ENCODE results near the gene PLEKHA4. TPM values are rescaled to one million over a fixed set of nuclear protein-coding genes. Genes with fewer than 3 reads are reported as not detected.
A peak's percentile ranks its signal among the peaks of the same experiment; 100 is the strongest.
"Not testable (repeated sequence)": the region's sequence is repeated elsewhere in the genome, so short reads cannot be mapped to it uniquely, and the experiment has no call there.

PLEKHA4 gene, protein sequence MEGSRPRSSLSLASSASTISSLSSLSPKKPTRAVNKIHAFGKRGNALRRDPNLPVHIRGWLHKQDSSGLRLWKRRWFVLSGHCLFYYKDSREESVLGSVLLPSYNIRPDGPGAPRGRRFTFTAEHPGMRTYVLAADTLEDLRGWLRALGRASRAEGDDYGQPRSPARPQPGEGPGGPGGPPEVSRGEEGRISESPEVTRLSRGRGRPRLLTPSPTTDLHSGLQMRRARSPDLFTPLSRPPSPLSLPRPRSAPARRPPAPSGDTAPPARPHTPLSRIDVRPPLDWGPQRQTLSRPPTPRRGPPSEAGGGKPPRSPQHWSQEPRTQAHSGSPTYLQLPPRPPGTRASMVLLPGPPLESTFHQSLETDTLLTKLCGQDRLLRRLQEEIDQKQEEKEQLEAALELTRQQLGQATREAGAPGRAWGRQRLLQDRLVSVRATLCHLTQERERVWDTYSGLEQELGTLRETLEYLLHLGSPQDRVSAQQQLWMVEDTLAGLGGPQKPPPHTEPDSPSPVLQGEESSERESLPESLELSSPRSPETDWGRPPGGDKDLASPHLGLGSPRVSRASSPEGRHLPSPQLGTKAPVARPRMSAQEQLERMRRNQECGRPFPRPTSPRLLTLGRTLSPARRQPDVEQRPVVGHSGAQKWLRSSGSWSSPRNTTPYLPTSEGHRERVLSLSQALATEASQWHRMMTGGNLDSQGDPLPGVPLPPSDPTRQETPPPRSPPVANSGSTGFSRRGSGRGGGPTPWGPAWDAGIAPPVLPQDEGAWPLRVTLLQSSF
- 7.5 TPM for polyA plus RNA-seq (2013, experiment 1 of 2; ENCODE audit: insufficient read length)
- 9.0 TPM for polyA plus RNA-seq (2013, experiment 2 of 2; ENCODE audit: insufficient read length)

DNA sequence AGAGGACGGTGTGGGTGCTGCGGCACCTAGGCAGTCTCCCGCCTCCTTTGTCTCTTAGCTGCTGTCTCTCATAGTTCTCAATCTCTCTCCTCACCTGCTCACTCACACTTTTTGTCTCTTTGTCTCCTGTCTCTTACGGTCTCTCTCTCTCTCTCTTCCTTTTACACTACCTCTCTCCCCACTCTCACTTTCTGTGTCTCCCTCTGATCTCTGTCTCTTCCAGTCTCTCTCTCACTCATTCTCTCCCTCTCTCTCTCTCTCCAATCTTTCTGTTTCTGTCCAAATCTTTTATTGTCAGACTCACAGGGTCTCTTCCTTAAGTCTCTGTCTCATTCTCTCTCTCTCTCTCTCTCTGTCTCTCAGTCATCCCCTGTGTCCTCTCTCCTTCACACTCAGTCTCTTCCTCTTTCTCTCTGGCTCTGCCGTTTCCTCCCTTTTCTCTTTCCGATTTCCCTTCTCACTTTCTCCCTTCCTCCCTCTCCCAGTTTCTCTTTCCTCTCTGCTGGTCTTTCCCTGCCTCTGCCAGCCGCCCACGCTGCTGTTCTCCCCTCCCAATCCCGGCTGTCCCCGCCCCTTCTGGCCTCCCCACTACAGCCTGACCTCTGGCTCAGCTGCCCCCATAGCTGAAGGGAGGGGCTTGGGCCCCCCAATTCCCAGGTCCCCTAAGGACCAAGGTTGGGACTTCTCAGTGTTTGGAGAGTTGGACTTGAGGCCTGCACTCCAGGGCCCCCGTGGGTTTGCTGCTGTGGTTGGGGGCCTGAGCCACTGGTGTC is at the start of gene PLEKHA4:
Gene PLEKHA4, minus strand, starts transcription at position 504 of the 773 bp plus-strand sequence. CDS start 997 bp downstream, outside the sequence.
- peak; percentile 51 for DNase-seq

DNA sequence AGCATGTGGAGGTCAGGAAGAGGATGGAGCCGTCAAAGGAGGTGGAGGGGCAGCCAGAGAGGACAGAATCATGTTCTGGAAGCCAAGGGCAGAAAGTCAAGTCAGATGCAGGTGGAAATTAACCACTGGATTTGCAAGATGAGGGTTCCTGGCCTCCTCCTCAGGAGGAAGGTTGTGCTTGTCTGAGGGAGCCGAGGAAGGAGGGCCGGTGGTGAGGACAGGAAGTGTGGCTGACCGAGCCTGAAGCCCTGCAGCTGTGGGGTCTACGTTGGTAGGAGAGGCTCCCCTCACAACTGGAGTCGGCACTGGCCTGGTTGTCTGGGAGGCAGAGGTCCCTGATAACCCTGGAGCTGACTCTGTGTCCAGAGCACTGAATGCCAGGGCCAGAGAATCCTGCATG is 49.7 kb upstream of the PLEKHA4 start:
- no peak for DNase-seq

DNA sequence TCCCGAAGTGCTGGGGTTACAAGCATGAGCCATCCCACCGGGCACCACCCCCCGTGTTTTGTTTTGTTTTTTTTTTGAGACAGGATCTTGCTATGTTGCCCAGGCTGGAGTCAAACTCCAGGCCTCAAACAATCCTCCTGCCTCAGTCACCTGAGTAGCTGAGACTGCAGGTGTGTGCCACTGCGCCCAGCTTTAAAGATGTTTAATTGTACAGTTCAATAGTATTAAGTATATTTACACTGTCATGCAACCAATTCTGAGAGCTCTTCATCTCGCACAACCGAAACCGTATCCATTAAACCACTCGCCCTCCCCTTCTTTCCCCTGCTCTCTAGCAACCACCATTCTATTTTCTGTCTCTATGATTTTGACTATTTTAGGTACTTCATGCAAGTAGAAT is 47.3 kb upstream of the PLEKHA4 start:
- no peak for DNase-seq

DNA sequence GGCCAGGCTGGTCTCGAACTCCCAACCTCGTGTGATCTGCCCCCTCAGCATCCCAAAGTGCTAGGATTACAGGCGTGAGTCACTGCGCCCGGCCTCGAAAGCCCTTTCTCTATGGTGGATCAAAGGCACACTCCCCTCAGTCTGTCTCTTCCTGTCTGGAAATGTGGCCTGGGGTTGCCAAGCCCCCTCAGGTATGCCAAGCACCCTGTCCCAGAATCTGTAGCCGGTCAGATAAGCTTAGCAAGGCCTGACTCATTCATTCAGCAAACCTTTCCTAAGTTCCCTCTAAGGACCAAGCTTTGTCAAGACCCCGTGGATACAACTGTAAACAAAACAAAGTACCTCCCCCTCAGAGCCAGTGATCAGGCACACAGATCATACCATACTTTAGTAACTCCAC is 45.8 kb upstream of the PLEKHA4 start:
- no peak for DNase-seq

DNA sequence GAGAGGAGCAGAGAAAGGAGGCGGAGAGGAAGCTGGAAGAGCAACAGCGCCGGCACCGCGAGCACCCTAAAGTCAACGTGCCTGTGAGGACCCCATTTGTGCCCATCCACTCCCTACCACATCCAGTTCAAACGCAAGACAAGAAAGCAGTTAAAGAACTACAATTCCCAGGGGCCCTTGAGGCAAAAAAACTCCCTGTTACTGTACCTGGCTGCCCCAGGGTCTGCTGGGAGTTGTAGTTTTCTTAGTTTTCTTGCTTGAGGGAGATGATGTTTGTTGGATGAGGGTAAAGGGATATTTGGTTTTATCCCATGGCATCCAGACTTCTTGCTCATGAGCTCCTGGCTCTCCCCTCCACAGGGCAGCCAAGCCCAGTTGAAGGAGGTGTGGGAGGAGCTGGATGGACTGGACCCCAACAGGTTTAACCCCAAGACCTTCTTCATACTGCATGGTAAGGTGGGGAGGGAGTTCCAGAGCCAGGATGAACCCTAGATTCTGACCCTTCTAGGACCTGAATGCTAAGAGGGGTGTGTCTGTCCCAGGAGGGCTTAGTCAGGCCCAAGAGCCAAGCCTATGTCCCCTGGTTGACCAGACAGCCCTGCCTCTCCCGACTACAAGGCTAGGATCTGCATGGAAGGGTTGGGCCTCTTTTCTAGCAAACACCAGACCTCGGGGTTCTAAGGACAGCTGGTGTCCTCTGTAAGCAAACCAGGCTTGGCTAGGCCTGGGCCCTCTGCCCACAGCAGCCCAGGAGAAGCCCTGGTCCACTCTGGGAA is 44.9 kb upstream of the PLEKHA4 start:
- DNase-seq = peak; percentile 16

DNA sequence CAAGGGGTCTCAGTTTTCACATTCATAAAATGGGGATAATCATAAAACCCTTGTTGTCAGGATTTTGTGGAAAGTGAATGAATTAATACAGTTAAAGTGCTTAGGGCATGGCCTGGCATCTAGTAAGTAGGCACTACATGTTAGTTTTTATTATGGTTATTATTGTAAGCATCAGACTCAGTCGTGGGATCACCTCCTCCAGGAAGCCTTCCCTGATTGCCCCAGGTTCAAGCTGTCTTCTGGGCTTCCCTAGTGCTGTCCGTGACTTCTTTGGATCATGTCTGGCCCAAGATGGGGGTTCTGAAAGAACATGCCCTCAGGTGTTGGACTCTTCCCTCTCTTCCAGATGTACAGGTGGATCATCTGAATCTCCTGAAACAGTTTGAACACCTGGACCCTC is 42.4 kb upstream of the PLEKHA4 start:
- no peak for DNase-seq

DNA sequence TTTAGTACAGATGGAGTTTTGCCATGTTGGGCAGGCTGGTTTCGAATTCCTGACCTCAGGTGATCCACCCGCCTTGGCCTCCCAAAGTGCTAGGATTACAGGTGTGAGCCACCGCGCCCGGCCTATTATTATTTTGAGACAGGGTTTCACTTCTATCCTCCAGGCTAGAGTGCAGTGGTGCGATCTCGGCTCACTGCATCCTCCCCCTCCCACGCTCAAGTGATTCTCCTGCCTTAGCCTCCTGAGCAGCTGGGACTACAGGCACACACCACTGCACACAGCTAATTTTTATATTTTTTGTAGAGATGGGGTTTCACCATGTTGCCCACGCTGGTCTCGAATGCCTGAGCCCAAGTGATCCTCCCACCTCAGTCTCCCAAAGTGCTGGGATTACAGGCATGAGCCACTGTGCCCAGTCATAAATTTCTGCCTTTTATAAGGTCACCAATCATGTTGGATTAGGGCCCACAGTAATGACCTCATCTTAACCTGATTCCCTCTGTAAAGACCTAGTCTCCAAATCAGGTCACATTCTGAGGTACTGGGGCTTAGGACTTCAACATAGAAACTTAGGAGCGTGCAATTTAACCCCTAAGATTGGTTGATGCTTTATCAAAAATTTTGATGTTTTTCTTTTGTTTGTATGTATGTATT is 41.1 kb upstream of the PLEKHA4 start:
- not testable (repeated sequence) for DNase-seq

DNA sequence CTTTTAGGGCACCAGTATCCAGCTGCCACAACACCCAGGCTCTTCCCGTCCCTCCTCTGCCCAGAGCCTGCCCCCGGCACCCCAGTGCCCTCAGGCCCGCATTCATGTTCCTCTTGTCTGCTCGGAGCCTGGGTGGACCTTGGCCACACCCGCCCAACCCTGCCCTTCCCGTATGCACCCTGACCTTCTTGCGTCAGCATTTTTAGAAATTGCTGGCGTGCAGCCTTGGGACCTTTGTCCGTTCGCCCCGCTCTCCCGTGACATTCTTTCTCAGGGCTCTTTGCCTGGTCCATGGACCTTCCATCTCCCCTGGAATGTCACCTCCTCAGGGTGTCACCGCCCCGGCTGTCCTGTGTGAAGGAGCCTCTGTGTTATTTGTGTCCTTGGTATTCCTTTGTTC is 39.3 kb upstream of the PLEKHA4 start:
- no peak for DNase-seq

DNA sequence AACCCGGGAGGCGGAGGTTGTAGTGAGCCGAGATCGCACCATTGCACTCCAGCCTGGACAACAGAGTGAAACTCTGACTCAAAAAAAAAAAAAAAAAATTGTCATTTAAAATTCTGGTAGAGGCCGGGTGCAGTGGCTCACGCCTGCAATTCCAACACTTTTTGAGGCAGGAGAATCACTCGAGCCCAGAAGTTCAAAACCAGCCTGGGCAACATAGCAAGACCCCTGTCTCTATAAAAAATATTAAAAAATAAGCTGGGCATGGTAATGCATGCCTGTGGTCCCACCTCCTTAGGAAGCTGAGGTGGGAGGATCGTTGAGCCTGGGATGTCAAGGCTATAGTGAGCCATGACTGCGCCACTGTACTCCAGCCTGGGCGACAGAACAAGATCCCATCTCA is 37.9 kb upstream of the PLEKHA4 start:
- DNase-seq = no peak

DNA sequence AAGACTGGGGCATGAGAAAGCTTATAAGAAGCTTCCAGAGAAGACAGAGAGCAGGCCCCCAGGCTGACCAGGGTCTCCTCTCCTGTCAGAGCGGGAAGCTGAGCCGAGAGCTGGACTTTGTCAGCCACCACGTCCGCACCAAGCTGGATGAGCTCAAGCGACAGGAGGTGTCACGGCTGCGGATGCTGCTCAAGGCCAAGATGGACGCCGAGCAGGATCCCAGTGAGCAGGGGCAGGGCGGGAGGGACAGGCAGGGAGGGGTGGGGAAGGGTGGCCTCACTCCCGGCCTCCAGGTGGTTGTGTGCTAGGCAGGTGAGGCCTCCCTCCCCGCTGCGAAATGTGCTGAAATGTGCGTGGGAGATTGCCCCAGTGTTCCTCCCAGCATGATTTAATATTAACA is 37.2 kb upstream of the PLEKHA4 start:
- no peak for DNase-seq

DNA sequence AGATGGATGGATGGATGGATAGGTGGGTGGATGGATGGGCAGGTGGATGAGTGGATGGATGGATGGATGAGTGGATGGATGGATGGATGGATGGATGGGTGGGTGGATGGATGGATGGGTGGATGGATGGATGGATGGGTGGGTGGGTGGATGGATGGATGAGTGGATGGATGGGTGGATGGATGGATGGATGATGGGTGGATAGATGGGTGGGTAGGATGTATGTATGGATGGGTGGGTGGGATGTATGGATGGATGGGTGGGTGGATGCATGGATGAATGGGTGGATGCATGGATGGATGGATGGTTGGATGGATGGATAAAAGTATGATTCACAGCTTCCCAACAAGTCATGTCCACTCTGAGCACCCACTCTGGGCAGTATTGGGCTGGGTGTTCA is 35.4 kb upstream of the PLEKHA4 start:
- DNase-seq = not testable (repeated sequence)

DNA sequence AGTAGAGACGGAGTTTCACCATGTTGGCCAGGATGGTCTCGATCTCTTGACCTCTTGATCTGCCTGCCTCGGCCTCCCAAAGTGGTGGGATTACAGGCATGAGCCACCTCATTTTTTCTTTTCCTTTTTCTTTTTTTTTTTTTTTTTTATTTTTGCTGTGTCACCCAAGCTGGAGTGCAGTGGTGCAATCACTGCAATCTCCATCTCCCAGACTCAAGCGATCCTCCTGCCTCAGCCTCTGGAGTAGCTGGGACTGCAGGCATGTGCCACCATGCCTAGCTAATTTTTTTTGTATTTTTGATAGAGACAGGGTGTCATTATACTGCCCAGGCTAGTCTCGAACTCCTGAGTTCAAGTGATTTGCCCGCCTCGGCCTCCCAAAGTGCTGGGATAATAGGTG is 33.9 kb upstream of the PLEKHA4 start:
- not testable (repeated sequence) for DNase-seq

DNA sequence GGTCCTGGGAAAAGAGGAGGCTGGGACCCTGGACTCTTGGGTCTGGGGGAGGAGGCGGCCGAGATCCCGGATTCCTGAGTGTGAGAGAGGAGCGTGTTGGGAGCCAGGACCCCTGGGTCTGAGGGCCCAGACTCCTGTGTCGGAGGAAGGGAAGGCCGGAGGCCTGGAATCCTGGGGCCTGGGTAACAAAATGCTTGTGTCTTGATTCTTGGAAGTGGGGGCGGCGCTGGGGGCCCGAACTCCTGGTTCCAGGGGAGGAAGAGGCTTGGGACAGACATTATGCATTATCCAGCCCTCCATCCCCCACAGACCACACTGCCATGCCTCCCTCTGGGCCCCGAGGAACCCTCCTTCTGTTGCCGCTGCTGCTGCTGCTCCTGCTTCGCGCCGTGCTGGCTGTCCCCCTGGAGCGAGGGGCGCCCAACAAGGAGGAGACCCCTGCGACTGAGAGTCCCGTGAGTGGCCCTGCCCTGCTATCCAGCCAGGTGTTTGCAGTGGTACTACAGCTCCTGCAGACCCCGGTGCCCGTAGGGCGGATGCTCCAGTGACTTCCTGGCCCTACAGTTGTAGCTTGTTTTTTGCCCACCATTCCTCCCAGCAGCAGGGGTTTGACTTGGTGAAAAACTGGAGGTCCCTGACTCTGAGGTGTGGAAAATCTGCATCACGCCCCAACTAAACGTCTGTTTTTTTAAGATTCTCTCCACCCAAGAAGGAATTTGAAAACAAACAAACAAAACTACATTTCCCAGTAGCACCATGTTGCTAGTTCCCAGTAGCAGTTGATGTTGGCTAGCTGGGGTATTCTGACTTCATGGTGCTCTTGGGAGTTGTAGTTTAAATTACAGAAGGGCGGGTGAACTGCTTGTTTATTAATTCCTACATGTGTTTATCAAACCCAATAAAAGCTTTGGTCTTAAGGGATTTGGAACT is 32.3 kb upstream of the PLEKHA4 start:
- peak; percentile 34 for DNase-seq

DNA sequence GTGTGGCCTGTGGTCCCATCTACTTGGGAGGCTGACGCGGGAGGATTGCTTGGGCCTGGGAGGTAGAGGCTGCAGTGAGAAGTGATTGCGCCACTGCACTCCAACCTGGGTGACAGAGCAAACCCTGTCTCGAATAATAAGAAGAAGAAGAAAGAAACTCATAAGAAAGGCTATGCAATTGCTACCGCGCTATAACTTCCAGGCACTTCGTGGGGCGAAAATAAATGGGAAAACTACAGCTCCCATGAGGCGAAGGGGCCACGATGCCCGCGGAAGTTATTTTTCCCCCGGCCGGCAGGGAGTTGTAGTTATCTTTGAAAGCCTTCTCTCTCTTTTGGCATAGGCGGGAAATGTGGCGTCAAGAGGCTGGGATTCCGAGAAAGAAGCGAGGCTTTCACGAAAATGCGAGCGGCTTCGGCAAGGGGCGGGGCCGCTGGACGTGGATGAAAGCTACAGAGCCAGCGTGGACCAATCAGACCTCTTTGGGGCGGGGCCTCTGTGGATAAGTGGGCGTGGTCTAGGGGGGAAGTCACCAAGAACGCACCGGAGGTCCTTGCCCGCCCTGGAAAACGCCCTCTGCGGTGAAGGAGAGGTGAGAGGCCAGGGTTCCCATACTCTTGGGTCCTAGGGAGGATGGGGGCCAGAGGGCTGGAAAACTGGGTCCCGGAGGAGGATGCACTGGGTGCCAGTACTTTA is 31.5 kb upstream of the PLEKHA4 start, which contains the start of gene NUCB1:
Gene NUCB1, plus strand, starts transcription at position 532 of the 696 bp plus-strand sequence. CDS start 485 bp downstream, outside the sequence.
- peak; percentile 99 for DNase-seq

DNA sequence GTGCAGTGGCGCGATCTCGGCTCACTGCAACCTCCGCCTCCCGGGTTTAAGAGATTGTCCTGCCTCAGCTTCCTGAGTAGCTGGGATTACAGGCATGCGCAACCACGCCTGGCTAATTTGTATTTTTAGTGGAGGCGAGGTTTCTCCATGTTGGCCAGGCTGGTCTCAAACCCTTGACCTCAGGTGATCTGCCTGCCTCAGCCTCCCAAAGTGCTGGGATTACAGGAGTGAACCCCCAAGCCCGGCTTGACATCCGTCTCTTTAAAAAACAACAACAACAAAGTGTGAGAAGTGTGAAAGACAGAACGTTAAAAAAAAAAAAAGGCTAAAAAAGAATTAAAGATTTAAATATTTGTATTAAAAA is 31.0 kb upstream of the PLEKHA4 start:
- not testable (repeated sequence) for DNase-seq

DNA sequence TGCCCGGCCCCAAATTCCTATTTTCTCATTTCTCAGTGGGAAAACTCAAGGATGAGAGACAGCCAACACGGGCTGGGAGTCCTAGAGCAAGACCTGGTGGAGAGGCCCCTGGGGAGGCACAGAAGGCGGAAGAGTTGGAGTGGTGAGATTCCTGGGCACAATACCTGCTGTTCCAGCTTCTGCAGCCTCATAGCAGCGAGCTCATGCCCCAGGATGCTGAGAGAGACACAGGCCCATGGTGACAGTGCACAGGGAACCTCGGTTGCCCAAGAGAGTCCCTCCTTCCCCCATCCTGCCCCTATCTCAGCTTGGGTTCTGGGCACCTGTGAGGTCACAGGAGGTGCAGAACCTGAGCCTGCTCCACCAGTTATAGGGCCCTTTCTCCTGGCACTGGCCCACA is 28.8 kb upstream of the PLEKHA4 start:
- DNase-seq = no peak

DNA sequence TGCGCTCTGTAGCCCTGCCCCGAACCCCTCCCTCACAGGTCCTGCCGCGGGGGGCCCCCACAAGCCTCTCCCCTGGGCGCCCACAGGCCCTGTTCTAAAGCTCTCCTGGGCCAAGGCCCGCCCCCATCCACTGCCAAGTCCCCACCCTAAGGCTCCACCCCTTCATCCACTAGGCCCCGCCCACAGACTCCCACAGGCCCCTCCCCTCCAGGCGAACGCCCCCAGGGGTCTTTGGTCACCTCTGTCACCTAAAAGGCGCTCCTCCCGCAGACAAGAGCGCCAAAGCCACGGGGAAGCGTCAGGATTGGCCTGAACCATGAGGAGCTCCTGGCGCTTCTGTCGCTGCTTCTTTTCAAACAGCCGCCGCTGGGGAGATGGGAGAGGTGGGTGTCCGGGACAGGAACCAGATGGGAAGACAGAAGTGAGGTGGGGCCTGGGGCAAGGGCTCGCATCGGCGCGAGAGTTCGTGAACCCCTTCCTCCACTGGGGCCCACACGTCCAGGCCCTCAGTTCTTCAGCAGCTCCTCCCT is 27.8 kb upstream of the PLEKHA4 start:
- DNase-seq = peak; percentile 49

DNA sequence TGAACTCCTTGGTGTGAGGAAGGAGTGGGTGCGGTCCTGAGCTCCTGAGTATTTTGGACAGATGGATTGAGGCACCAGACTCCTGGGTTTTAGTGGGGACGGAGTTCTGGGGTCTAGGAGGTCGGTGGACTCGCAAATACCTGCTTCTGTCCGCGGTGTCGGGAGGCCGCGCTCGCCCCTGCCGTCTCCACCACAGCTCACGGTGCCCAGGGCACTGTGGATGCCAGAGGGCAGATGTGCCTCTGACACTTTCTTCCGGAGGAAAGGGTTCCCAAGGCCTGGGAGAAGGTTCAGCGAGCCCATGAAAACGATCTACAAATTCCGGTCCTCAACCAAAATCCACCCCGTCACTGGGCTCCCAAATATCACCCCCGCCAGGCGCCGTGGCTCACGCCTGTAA is 26.8 kb upstream of the PLEKHA4 start:
- DNase-seq = no peak

DNA sequence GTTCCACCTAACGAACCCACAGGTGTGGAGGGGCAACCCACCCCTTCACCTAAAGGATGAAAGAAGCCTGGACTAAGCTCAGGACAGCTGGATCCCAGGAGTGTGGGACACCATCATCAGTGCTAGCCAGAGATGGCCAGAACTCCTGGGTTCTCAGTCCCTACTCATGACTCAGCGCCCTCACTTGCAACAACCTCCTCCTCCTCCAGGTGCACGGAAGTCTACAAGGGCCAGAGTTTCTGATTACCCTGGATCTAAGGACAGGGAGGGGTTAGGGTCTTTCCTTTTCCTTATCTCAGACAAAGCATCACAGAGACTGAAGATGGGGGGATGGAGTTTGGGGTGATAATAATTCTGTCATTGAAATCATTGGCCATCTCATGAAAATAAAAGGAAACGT is 22.1 kb upstream of the PLEKHA4 start:
- DNase-seq = no peak

All from fibroblast of skin of back (primary cell).